H1 (cell line): ENCODE data around the gene SPEM1. TPM values are rescaled to one million over a fixed set of nuclear protein-coding genes. Genes with fewer than 3 reads are reported as not detected.
A peak's percentile ranks its signal among the peaks of the same experiment; 100 is the strongest.

Experiments used
- CTCF ChIA-PET: fragments of 300-600 bp; sonication (Branson Sonifier 250); formaldehyde crosslinking; loops from one replicate; lab custom pipeline; 2021; ENCODE audit not compliant: partially characterized antibody; lab: Charles Lee
- POLR2A ChIA-PET: fragments of 300-600 bp; sonication (Branson Sonifier 250); formaldehyde crosslinking; loops from one replicate; lab custom pipeline; 2021; ENCODE audit warnings: inconsistent platforms; ENCODE audit not compliant: partially characterized antibody; lab: Charles Lee
- DNase-seq, 2 experiments: peaks; one replicate each; pipeline versions ENCODE4 v3.0.0 to v3.0.0-alpha.2; 2010 to 2022; ENCODE audit warnings: low spot score in 2 of 2, low read depth in 1 of 2, mixed read lengths in 1 of 2
- FAIRE-seq: peaks from 2 replicates; lab custom pipeline; 2011; peaks lifted over from hg19 to GRCh38; lab: Jason Lieb, UNC
- H2AFZ ChIP-seq: 2 replicates; pipeline ENCODE4 v1.8.1; 2012; ENCODE audit warnings: low read length, inconsistent platforms
- H2AK5ac ChIP-seq: 2 replicates; pipeline ENCODE4 v1.6.1; 2013; ENCODE audit warnings: low read depth, low read length
- H2BK120ac ChIP-seq: replicated peaks from 2 replicates; pipeline ENCODE3; 2013; ENCODE audit warnings: low read depth, low read length, inconsistent platforms
- H2BK12ac ChIP-seq: 2 replicates; pipeline ENCODE4 v1.6.1; 2013; ENCODE audit warnings: low read depth, low read length
- H2BK15ac ChIP-seq: 2 replicates; pipeline ENCODE4 v1.6.1; 2013; ENCODE audit warnings: low read length
- H2BK20ac ChIP-seq: 2 replicates; pipeline ENCODE4 v1.6.1; 2013; ENCODE audit warnings: low read length
- H2BK5ac ChIP-seq: 2 replicates; pipeline ENCODE4 v1.6.1; 2013; ENCODE audit warnings: low read depth, low read length
- H3K14ac ChIP-seq: 2 replicates; pipeline ENCODE4 v1.6.1; 2013; ENCODE audit warnings: inconsistent platforms; ENCODE audit not compliant: insufficient read length
- H3K18ac ChIP-seq: 2 replicates; pipeline ENCODE4 v1.6.1; 2013; ENCODE audit warnings: low read length; ENCODE audit errors: extremely low read depth
- H3K23ac ChIP-seq: 2 replicates; pipeline ENCODE4 v1.6.1; 2013; ENCODE audit warnings: inconsistent platforms; ENCODE audit not compliant: insufficient read length
- H3K23me2 ChIP-seq: 2 replicates; pipeline ENCODE4 v1.6.1; 2013; ENCODE audit warnings: low read depth, low read length
- H3K27ac ChIP-seq: 2 replicates; pipeline ENCODE4 v1.6.1; 2011; ENCODE audit warnings: low read depth, low read length, inconsistent platforms
- H3K27me3 ChIP-seq, 4 experiments: replicated peaks in 1 of 4; 1 replicate in 1 of 4; 2 replicates in 3 of 4; pipeline versions ENCODE4 v1.6.1 to v1.8.1; 2011 to 2013; ENCODE audit warnings: low read length in 3 of 4, mild to moderate bottlenecking in 3 of 4, inconsistent platforms in 2 of 4, mixed read lengths in 2 of 4, moderate library complexity in 1 of 4; ENCODE audit not compliant: control insufficient read depth in 3 of 4, insufficient read depth in 3 of 4; ENCODE audit errors: extremely low read depth in 1 of 4
- H3K36me3 ChIP-seq, 4 experiments: 2 replicates each; pipeline versions ENCODE4 v1.6.1 to v1.8.1; 2011 to 2013; ENCODE audit warnings: mild to moderate bottlenecking in 4 of 4, low read length in 3 of 4, moderate library complexity in 2 of 4, control low read depth in 1 of 4, inconsistent platforms in 1 of 4; ENCODE audit not compliant: insufficient read depth in 4 of 4, control insufficient read depth in 2 of 4
- H3K4ac ChIP-seq: replicated peaks from 2 replicates; pipeline ENCODE3; 2013; ENCODE audit warnings: low read length, low read depth, mixed read lengths, inconsistent platforms; ENCODE audit not compliant: insufficient read length
- H3K4me1 ChIP-seq, 4 experiments: replicated peaks in 1 of 4; 1 replicate in 1 of 4; 2 replicates in 3 of 4; pipeline versions ENCODE4 v1.6.1 to v1.8.1; 2011 to 2013; ENCODE audit warnings: low read length in 3 of 4, inconsistent platforms in 2 of 4, mixed read lengths in 1 of 4; ENCODE audit not compliant: insufficient read depth in 4 of 4, control insufficient read depth in 3 of 4
- H3K4me2 ChIP-seq, 2 experiments: 2 replicates each; pipeline versions ENCODE4 v1.6.1 to v1.8.1; 2011 to 2013; ENCODE audit warnings: low read depth in 2 of 2, low read length in 2 of 2, control low read depth in 1 of 2, inconsistent platforms in 1 of 2, mild to moderate bottlenecking in 1 of 2; ENCODE audit not compliant: insufficient read depth in 1 of 2
- H3K4me3 ChIP-seq, 4 experiments: fragments of 200-600, 300-600 bp in 1 of 4; sonication (generic), shearing (Covaris generic), sonication (Bioruptor Twin) in 1 of 4; 2 replicates each; pipeline versions ENCODE4 v1.5.1 to v1.8.1; 2011 to 2016; ENCODE audit warnings: low read length in 4 of 4, low read depth in 3 of 4, control low read depth in 2 of 4, inconsistent platforms in 2 of 4, mild to moderate bottlenecking in 2 of 4, mixed read lengths in 1 of 4, moderate library complexity in 1 of 4; ENCODE audit not compliant: insufficient read depth in 2 of 4; ENCODE audit errors: extremely low read depth in 1 of 4
- H3K56ac ChIP-seq: replicated peaks from 2 replicates; pipeline ENCODE3; 2013; ENCODE audit warnings: low read depth, mild to moderate bottlenecking, mixed read lengths, low read length, inconsistent platforms; ENCODE audit not compliant: insufficient read length
- H3K79me1 ChIP-seq: 2 replicates; pipeline ENCODE4 v1.6.1; 2013; ENCODE audit warnings: low read depth, low read length, control low read depth
- H3K79me2 ChIP-seq, 2 experiments: 2 replicates each; pipeline versions ENCODE4 v1.6.1 to v1.8.1; 2012 to 2013; ENCODE audit warnings: low read length in 2 of 2, mild to moderate bottlenecking in 2 of 2, inconsistent platforms in 1 of 2; ENCODE audit not compliant: insufficient read depth in 2 of 2, control insufficient read depth in 1 of 2
- H3K9ac ChIP-seq, 4 experiments: replicated peaks in 1 of 4; 1 replicate in 1 of 4; 2 replicates in 3 of 4; pipeline versions ENCODE4 v1.6.1 to v1.8.1; 2011 to 2013; ENCODE audit warnings: low read depth in 3 of 4, low read length in 3 of 4, control low read depth in 2 of 4, mild to moderate bottlenecking in 2 of 4, moderate library complexity in 2 of 4, inconsistent platforms in 1 of 4; ENCODE audit errors: extremely low read depth in 1 of 4
- H3K9me3 ChIP-seq, 2 experiments: 2 replicates each; pipeline versions ENCODE4 v1.6.1 to v1.8.1; 2012 to 2013; ENCODE audit warnings: mild to moderate bottlenecking in 2 of 2, moderate library complexity in 2 of 2, control low read depth in 1 of 2, inconsistent platforms in 1 of 2, low read depth in 1 of 2, low read length in 1 of 2, mixed read lengths in 1 of 2; ENCODE audit not compliant: insufficient read depth in 2 of 2
- H4K20me1 ChIP-seq, 2 experiments: replicated peaks in 1 of 2; 2 replicates each; pipeline versions ENCODE3 to v1.8.1; 2011 to 2013; ENCODE audit warnings: inconsistent platforms in 2 of 2, low read length in 2 of 2, mild to moderate bottlenecking in 1 of 2; ENCODE audit not compliant: insufficient read depth in 2 of 2, control insufficient read depth in 1 of 2
- H4K5ac ChIP-seq: 2 replicates; pipeline ENCODE4 v1.6.1; 2013; ENCODE audit warnings: low read length, low read depth, mixed read lengths, inconsistent platforms; ENCODE audit not compliant: insufficient read length
- H4K8ac ChIP-seq: 2 replicates; pipeline ENCODE4 v1.8.0; 2013; ENCODE audit warnings: mild to moderate bottlenecking, moderate library complexity, low read length, inconsistent platforms; ENCODE audit not compliant: insufficient read depth; ENCODE audit errors: extremely low read depth
- H4K91ac ChIP-seq: replicated peaks from 2 replicates; pipeline ENCODE3; 2013; ENCODE audit warnings: low read length, mixed read lengths, inconsistent platforms; ENCODE audit not compliant: insufficient read length
- TBP ChIP-seq: IDR thresholded peaks from 2 replicates; pipeline ENCODE4 v1.6.1; 2011; ENCODE audit warnings: low read depth, low read length, improper control_type of control experiment
- ZNF274 ChIP-seq: IDR thresholded peaks from 2 replicates; pipeline ENCODE4 v1.7.0; 2012; ENCODE audit warnings: low read length, borderline replicate concordance; ENCODE audit errors: extremely low read depth
- WGBS, 2 experiments: shearing (Covaris generic) in 1 of 2; methylation state at CpG; one replicate each; pipeline versions ENCODE4 v1.1.6 to v1.1.7; 2013 to 2015; ENCODE audit warnings: low lambda C conversion rate in 2 of 2, mixed read lengths in 2 of 2, inconsistent platforms in 1 of 2, low coverage in 1 of 2, missing lambda C conversion rate in 1 of 2; ENCODE audit not compliant: insufficient replicate concordance in 2 of 2, insufficient coverage in 1 of 2, insufficient read length in 1 of 2; ENCODE audit errors: extremely low coverage in 1 of 2, missing lambda C conversion rate in 1 of 2; 5-methylcytosine and 5-hydroxymethylcytosine counted together
- polyA plus RNA-seq, 7 experiments: library from polyadenylated mRNA; depleted of rRNA in 3 of 7; stranded (reverse) in 5 of 7; unstranded in 2 of 7; fragments of >200 nt in 5 of 7; fragments of 200-250 nt in 2 of 7; gene quantifications; 1 replicate in 5 of 7; 2 replicates in 1 of 7; 4 replicates in 1 of 7; pipeline versions ENCODE4 v1.2.1 to v1.2.3, GENCODE V29; 2011 to 2013; ENCODE audit warnings: missing spikeins in 2 of 7, mixed read lengths in 2 of 7
- total RNA-seq: library from RNA; stranded (reverse); fragmentation: NEBNext Ultra II Directional; extraction: Animal tissue kit (Norgen Biotek cat#: 25700); gene quantifications from 2 replicates; pipeline ENCODE4 v1.2.1, GENCODE V29; 2021

Gene SPEM1
- total and polyA plus RNA-seq, 2 of the 8 experiments (the other 6 are each of a cell fraction or from before 2014, with no cell fraction given), result not detected

DNA sequence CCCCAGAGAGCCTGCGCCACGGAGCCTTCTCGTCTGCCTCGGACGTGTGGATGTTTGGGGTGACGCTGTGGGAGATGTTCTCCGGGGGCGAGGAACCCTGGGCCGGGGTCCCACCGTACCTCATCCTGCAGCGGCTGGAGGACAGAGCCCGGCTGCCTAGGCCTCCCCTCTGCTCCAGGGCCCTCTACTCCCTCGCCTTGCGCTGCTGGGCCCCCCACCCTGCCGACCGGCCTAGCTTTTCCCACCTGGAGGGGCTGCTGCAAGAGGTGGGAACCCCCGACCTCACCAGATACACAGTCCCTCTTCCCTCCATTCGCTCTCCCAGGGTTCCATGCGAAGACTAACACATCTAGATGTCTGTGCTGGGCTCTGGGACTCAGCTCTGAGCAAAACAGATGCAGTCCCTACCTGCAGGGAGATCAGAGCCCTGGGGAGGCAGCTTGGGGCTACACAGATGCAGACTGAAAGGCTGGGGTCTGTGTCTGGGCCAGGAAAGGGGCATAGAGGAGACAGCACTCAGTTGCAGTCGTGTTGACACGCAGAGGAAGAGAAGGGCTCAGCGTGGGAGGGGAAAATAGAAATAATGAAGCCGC lies 35.5 kb upstream of the SPEM1 start:
- Histone ChIP-seq H2BK5ac (no peak overlapping the region), H3K79me1 (peaks cover 3% of the 10 kb centered on the region; the same call in 1 of the 2 replicates), H3K23ac (no peak overlapping the region), H3K27me3 (peaks cover 0 to 39% (median 29%) of the 10 kb centered on the region in 4 experiments; a peak in 6 of 7 replicates), H4K5ac (no peak overlapping the region), H2BK15ac (no peak overlapping the region), H3K4me3 (peak overlapping the region; percentile 36 to 60 (median 46)), H2BK120ac (no peak overlapping the region), H2BK12ac (no peak overlapping the region), H3K56ac (no peak overlapping the region), H4K91ac (no peak overlapping the region), H3K27ac (no peak overlapping the region), H3K4me1 (peaks cover 0 to 17% (median 10%) of the 10 kb centered on the region in 4 experiments; a peak in 6 of 7 replicates), H4K20me1 (peaks cover 2 to 10% of the 10 kb centered on the region in 2 experiments), H3K9me3 (peaks cover 0 to 2% of the 10 kb centered on the region in 2 experiments; a peak in 1 of 4 replicates), H2AK5ac (no peak overlapping the region), H3K4ac (no peak overlapping the region), H3K36me3 (peaks cover 0 to 13% (median 2%) of the 10 kb centered on the region in 4 experiments; a peak in 5 of 8 replicates), H4K8ac (no peak overlapping the region), H3K79me2 (no peaks in the 10 kb centered on the region), H3K9ac (peak overlapping the region in 2 of 4 experiments; percentile 46 to 66; a peak in 5 of 7 replicates), H2AFZ (no peak overlapping the region), H3K18ac (no peak overlapping the region; the same call in 1 of the 2 replicates), H3K14ac (no peak overlapping the region), H3K4me2 (peak overlapping the region; percentile 78), H3K23me2 (peaks cover 12% of the 10 kb centered on the region; the same call in 1 of the 2 replicates), H2BK20ac (no peak overlapping the region)
- 42% methylated on average over 23 of the region's 23 CpGs; no CpG with 5 or more reads in 1 of the 2 experiments for WGBS, 2 experiments
- TF ChIP-seq ZNF274 (no peak), TBP (no peak)
- POLR2A ChIA-PET, result interaction anchor here (0.6 to 3.7 kb wide), 12 partner anchors 9 to 228 kb away, joined by 3 to 16 read pairs (median 4); partner anchors contain the start of genes PLSCR3, TMEM95 and ZBTB4
- no peak for FAIRE-seq
- no peak for DNase-seq
- CTCF ChIA-PET, result interaction anchor here (0.7 to 4.0 kb wide), 9 partner anchors 9 to 176 kb away, joined by 3 to 21 read pairs (median 6); partner anchors contain the start of genes PLSCR3 and TMEM95
